Cerebellar nuclear complex (tissue), 1 donor: Measurements from ENCODE around the gene BDH1.
A peak's percentile ranks its signal among the peaks of the same experiment; 100 is the strongest.

Experiments
- DNase-seq, 2 experiments: peaks; one replicate each; lab custom pipeline; 2025; lab: John Stamatoyannopoulos, UW

The BDH1 gene

GRCh38 chr3:197549261-197549885, 6.4 kb downstream of the BDH1 start:
- no peak for DNase-seq

- DNase-seq: peak; percentile 6 to 47
Observed at GRCh38 chr3:197547306-197548011, 8.3 kb downstream of the BDH1 start.

GRCh38 chr3:197546307-197547085, 9.3 kb downstream of the BDH1 start:
- no peak for DNase-seq

GRCh38 chr3:197545571-197545970, 10.2 kb downstream of the BDH1 start:
- DNase-seq: no peak

GRCh38 chr3:197545101-197545500, 10.7 kb downstream of the BDH1 start:
- DNase-seq: no peak

GRCh38 chr3:197542741-197543454, 12.9 kb downstream of the BDH1 start:
- DNase-seq: no peak

- DNase-seq: peak in 1 of 2 experiments; percentile 16
Observed at GRCh38 chr3:197541756-197542539, 13.8 kb downstream of the BDH1 start.

- DNase-seq: no peak
Observed at GRCh38 chr3:197540961-197541377, 14.8 kb downstream of the BDH1 start.

GRCh38 chr3:197539651-197540051, 16.1 kb downstream of the BDH1 start:
- DNase-seq: no peak

GRCh38 chr3:197533927-197534725, 21.6 kb downstream of the BDH1 start:
- DNase-seq: no peak

GRCh38 chr3:197533396-197533795, 22.4 kb downstream of the BDH1 start:
- DNase-seq: no peak

GRCh38 chr3:197532388-197532787, 23.4 kb downstream of the BDH1 start:
- DNase-seq: no peak

- no peak for DNase-seq
Observed at GRCh38 chr3:197528190-197528589, 27.6 kb downstream of the BDH1 start.

GRCh38 chr3:197527569-197527968, 28.2 kb downstream of the BDH1 start:
- no peak for DNase-seq

- no peak for DNase-seq
Observed at GRCh38 chr3:197525706-197526105, 30.1 kb downstream of the BDH1 start.

GRCh38 chr3:197524128-197524527, 31.6 kb downstream of the BDH1 start:
- no peak for DNase-seq

- no peak for DNase-seq
Observed at GRCh38 chr3:197523526-197523925, 32.2 kb downstream of the BDH1 start.

GRCh38 chr3:197522881-197523441, 32.8 kb downstream of the BDH1 start:
- DNase-seq: no peak

- no peak for DNase-seq
Observed at GRCh38 chr3:197522183-197522715, 33.5 kb downstream of the BDH1 start.
